Stimulated activated CD4-positive, alpha-beta T cell treated with anti-CD3 and anti-CD28 coated beads, Interleukin-1b, Interleukin-23, amount 100 ng/mL, for 1 hour (primary cell): ENCODE data around the gene GARIN5B.

Experiments used
- DNase-seq, 2 donors: peaks; one replicate each; pipeline ENCODE4 v3.0.0-alpha.2; 2020; ENCODE audit warnings: low read depth in 2 of 2

Gene GARIN5B

DNA sequence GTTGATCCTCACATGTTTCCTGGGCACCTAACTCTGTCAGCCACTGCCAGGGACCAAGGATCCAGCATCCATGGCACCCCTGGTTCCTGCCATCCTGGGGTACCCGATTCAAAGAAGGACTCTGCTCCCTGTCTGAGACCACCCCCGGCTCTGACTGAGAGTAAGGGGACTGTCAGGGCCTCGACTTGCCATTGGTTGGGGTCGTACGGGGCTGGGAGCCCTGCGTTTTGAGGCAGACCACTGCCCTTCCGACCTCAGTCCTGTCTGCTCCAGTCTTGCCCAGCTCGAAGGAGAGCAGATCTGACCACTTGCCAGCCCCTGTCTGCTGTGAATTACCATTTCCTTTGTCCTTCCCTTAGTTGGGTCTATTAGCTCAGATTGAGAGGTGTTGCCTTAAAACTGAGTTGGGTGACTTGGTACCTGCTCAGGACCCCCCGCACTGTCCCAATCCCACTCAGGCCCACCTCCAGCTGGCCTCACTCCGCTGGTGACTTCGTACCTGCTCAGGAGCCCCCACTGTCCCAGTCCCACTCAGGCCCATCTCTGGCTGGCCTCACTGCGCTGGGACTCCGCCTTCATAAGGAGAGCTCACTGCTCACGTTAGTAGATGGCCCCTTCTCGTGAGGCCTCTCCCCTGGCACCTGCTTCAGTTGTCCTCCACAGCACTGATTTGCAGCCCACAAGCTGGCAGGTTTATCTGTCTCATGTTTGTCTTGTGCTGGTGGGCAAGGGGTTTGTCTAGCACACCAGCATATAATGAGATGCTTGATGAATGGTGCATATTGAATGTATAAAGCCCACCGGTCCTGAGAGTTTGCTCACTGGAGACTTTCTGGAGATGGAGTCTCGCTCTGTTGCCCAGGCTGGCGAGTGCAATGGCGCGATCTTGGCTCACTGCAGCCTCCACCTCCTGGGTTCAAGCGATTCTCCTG is 26.6 kb upstream of the GARIN5B start:
- no peak for DNase-seq

DNA sequence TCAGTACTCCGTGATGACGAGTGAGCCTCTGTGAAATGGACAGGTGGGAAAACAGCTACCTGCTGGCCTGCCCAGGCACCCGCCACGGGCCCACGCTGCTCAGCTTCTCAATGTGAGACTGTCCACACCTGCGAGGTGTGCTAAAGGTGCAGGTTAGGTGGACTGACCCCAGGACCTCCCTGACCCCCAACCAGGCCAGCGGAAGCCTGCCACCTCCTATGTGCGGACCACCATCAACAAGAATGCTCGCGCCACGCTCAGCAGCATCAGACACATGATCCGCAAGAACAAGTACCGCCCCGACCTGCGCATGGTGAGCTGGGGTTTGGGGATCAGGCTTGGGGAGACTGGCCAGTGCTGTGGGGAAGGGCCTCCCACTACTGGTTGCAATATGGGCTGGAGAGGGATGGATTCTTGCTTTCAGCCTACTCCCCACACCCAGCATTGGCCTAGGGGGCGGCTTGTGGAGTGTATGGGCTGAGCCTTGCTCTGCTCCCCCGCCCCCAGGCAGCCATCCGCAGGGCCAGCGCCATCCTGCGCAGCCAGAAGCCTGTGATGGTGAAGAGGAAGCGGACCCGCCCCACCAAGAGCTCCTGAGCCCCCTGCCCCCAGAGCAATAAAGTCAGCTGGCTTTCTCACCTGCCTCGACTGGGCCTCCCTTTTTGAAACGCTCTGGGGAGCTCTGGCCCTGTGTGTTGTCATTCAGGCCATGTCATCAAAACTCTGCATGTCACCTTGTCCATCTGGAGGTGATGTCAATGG is 24.9 kb upstream of the GARIN5B start:
- no peak for DNase-seq

DNA sequence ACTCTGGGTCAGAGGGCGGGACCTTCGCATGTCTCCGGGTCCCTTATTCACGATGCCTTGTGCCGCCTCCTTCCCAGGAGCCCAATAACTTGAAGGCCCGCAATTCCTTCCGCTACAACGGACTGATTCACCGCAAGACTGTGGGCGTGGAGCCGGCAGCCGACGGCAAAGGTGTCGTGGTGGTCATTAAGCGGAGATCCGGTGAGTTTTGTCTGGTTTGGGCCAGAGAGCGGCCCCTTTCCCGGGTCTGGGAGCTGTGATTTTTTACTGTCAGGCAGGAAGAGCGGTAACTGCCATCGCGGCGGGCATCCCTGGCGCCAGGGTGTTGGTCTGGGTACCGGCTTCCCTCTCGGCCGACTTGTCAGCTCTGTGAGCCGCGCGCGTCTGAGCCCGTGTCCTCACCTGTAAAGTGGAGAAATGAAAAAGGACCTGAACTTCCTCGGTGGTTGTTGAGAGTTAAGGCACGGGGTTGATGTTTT is 23.5 kb upstream of the GARIN5B start:
- DNase-seq = no peak

DNA sequence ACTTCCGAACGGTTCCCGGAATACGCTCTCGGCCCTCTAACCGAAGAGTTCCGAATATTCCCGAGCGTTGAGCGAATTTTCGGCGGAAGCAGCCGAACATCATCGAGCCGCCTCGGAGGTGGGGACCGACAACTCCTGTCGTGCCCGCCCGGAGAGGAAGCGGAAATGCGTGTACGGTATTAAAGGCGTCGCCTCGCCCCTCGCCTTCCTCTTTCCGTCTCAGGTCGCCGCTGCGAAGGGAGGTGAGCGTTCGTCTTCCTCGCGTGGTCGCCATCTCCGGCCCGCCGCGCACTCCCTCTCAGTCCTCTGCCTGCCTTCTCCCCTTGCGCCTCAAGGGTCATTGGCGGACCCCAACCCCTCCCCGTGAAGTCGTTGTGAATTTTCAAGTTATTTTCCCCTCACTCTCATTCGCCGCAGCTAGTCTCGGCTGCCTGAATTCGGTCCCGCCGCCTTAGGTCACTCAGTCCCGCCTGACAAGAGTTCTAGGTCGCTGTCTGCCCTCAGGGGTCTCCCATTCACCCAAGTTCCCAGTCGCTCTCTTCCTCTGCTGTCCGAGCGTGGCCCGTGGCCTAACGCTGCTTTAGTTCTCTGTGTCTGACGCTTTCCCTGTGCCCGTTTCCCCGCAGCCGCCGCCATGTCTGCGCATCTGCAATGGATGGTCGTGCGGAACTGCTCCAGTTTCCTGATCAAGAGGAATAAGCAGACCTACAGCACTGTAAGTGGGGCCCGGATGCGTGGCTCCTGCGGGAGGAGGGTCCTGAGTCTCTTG is 22.8 kb upstream of the GARIN5B start, which contains the start of gene RPL28:
Gene RPL28, plus strand, starts transcription at position 209 of the 769 bp plus-strand sequence. Its CDS starts 426 bp downstream, at position 635.
- DNase-seq = peak; percentile 94 to 96

DNA sequence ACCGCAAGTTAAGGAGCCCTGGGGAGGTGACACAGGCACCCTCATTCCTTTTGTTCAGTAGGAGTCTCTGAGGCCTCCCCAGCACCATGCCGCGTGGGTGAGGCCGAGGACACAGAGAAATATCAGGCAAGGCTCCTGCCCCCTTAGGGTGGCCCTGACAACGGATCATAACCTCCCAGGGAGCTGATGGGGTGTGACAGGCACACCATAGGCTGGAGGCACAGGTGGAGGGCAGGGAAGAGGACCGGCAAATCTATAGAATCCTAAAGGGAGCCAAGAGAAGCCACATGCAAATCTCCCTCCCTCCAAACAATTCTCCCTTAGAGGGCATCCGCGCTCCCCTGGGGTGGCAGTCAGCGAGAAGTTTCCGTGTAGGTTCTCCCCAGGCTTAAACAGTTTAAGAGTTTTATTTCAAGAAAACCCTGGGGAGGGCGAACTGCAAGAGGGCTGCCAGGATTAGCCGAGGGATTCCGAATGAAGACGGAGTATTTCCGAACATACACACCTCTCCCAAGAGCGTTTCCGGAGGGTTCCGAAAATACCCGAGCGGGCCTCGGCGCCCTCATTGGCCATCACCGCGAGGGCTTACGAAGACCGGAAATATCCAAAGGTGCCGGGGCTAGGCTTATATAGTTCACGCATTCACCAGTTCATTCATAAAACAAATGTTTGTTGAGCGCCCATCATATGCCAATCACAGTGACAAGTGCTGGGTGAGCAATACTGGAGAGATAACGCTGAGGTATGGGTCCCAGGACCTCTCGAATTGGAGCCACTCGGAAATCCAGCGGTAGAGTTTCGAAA is 22.1 kb upstream of the GARIN5B start:
- DNase-seq = peak; percentile 79 to 95

DNA sequence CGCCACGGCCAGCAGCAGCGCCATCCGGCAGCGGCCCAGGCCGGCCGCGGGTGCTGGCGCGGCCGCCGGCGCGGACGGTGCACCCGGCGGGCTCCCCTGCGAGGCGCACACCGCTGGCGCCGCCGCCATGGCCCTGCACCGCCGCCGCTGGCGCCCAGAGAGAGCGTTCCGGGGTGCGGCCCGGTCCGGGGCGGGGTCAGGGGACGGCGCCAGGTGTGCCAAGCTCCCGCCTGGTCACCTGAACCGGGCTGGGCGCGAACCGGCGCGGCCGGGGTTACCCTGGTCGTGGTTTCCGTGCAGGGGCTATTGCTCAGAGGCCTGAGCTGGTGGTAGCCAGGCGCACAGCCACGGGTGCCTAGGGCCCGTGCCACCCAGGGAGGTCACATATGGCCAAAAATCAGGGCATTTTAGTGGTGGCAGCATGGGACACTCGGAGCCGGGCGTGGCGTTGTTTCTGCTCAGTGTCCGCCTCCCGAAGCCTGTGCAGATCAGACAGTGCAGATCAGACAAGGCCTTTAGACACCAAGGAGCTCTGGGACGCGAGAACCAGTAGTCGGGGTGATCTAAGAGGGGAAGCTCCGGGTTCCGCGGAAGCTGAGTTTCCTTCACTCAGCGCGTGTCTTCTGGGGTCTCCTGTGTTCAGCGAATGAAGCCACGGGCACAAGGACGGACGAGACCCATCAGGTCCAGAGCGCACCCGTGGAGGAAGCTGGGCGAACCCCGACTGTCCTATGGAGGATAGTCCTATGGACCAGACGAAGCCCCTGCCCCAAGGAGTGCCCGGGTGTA is 21.3 kb upstream of the GARIN5B start, which contains the start of gene TMEM238:
Gene TMEM238, minus strand, starts transcription at position 162 of the 789 bp plus-strand sequence. Its CDS starts 33 bp downstream, at position 129.
- DNase-seq = no peak

DNA sequence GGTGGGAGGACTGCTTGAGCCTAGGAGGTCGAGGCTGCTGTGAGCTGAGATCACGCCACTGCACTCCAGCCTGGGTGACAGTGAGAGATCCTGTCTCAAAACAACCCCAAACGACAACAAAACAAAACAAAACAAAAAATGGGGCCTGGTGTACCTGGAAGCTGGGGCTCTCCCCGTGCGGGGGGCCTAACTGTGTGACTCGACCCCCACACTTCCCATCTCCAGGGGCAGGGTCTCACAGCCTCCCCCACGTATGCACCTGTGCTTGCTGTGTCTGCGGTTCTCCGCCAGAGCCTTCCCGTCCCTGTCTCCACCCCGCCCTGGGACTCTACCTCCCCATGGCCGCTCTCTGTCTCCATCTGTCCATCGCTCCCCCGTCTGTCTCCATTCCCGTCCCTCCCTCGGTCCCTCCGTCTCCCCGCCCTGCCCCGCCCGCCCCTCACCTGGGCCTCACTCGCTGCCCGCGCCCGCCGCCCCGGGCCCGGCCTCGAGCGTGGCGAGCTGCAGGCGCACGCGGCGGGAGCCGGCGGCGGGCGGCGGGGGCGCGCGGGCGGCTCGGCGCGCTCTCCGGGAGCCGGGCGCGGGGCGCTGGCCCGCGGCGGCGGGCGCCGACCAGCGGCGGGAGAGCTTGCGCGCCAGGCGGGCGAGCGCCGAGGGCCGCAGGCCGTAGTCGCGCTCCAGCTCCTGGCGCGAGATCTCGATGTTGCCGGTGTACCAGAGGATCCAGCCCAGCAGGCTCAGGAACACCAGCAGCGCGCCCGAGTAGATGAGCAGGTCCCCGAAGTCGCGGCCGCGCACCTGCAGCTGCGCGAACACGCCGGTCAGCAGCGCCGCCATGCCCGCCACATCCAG is 20.4 kb upstream of the GARIN5B start:
- DNase-seq = no peak

DNA sequence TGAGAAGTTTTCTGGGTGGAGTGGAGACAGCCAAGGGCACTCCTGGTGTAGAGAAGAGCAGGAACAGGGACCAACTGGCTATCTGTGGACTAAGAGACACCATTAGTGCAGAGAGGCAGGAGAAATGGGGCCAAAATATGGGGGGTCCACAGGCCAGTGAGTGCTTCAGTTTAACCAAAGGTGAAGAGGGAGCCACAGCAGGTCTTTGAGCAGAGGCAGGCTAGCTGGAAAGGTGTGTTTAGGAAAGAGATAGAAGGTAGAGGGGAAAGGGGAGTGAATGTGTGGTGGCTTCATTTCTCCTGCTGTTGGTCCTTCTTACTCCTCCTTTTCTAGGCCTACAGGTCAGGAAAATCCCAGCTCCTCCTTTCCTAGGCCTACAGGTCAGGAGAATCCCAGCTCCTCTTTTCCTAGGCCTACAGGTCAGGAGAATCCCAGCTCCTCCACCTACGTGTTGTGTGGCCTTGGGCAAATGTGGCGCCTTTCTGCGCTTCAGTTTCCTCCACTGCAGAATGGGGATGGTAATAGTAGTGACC is 19.5 kb upstream of the GARIN5B start:
- no peak for DNase-seq

DNA sequence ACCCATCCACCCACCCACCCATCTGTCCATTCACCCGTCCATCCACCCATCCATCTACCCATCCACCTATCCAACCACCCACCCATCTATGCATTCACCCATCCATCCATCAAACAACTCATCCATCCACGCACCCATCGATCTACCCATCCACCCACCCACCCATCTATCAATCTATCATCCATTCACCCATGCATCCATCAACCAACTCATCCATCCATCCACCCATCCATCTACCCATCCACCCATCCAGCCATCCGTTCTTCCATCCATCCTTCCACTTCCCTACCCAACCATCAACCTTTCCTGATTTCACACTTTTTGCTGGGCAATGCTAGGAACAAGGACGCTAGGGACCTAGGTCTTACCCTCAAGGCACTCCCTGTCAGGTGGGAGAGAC is 19.0 kb upstream of the GARIN5B start:
- no peak for DNase-seq

DNA sequence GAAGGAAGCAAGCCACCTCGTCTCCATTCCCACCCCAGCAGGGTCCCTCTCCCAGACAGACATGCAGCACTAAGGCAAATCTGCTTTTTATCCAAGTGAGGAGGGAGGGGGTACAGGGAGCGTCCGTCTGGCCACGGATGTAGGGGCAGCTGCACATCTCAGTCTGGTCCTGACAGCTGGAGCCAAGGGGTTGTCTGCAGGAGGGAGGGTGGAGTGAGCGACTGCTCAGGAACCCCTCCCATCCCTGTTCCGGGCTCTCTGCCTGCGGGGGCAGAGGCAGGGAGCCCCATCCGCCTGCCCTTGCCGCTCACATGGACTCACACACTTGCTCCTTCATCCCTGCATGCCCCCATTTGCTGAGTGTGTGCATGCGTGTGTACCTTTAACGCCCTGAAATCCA is 16.1 kb upstream of the GARIN5B start:
- no peak for DNase-seq

DNA sequence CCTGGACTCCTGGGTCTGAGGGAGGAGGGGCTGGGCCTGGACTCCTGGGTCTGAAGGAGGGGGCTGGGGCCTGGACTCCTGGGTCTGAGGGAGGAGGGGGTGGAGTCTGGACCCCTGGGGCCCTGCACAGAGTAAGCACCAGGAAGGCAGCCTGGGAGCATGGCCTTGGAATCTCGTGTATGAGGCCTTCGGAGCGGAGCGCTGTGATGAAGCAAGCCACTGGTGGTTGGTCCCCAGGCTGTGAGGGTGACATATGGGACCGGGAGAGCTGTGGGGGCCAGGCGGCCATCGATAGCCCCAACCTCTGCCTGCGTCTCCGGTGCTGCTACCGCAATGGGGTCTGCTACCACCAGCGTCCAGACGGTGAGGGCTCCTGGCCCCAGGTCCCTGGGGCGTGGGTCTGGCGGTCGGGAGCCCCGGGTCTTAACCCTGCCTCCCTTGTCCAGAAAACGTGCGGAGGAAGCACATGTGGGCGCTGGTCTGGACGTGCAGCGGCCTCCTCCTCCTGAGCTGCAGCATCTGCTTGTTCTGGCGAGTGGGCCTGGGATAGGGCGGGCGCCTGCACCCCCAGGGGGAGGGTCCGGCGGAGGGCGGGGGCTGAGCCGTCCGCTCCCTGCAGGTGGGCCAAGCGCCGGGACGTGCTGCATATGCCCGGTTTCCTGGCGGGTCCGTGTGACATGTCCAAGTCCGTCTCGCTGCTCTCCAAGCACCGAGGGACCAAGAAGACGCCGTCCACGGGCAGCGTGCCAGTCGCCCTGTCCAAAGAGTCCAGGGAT is 14.5 kb upstream of the GARIN5B start:
- DNase-seq = no peak

DNA sequence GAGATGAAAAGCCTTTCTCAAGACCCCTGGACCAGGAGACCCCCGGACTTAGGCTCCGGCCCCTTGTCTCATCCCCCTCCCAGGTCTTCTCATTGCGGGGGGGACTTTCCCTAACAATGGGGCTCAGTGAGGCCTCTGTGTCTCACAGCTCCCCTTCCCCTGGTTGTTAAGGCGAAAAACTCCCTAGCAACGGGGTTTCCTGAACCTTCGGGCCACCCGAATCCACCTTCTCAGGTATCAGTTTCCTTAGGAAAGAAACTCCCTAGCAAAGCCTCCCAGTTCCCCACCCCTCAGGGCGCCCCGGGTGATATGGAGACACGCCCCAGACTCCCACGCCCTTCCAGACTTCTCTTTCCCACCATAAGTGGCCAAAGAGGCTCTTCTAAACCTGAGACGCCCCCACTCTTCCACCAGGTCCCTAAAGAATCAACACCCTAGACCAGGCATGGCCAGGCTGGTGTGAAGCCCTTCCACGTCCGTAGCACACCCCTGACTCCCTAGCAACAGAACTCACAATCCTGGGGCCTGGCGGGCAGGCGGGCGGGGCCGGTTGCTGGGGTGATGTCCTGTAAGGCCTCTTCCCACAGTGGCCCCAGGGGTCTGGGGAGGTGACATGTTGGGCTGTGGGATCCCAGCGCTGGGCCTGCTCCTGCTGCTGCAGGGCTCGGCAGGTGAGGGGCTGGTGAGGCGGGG is 13.3 kb upstream of the GARIN5B start, which contains the start of gene TMEM190:
Gene TMEM190, plus strand, starts transcription at position 586 of the 693 bp plus-strand sequence. Its CDS starts 28 bp downstream, at position 614.
- DNase-seq = no peak

DNA sequence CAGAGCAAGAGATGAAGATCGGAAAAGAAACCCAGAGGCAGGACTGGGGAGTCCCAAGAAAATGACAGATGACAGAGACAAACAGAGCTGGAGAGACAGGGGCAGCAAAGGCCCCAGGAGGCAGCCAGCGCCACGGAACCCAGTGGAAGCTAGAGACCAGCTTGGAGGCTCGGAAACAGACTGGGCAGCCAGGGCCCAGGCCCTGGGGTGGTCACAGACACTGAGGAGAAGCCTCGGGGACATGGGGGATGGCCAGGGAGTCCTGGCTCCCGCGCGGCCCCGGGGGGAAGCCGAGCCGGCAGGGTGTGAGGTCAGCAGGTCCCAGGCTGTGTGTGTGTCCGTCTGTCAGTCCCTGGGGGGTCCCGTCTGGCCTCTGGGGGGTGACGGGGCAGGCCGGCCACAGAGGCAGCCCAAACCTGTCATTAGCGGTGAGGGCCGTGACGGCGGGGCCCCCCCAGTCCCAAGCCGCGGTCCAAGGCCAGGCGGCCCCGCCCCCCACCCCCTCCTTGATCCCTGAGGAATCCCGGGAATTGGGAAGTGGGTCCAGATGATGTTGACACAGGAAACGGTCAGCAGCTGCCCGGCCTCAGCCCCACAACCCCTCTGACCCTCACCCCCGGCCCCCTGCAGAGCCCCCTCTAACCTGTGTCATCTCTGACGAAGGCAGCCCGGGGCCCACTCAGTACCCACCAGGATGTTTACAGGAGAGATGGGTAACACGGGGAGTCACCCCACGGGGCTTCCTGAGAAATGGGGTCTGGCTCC is 11.1 kb upstream of the GARIN5B start:
- no peak for DNase-seq

DNA sequence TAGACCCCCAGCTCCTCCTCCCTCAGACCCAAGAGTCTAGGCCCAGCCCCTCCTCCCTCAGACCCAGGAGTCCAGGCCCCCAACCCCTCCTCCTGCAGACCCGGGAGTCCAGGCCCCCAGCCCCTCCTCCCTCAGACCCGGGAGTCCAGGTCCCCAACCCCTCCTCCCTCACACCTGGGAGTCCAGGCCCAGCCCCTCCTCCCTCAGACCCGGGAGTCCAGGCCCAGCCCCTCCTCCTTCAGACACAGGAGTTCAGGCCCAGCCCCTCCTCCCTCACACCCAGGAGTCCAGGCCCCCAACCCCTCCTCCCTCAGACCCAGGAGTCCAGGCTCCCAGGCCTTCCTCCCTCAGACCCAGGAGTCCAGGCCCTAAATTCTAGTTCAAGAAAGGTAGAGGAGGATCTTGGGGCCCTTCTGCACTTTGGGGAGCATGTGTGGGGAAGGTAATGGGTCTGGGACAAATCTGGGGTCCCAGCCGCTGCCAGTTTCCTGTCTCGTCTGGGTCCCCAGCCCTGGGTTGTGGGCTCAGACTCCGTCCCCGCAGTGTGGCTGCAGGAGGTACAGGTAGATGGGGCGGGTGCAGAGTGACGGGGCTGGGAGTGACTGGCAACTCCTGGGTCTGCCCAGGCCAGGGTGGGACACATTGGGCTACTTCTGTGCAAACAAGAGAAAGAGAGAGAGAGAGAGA is 10.4 kb upstream of the GARIN5B start:
- no peak for DNase-seq

DNA sequence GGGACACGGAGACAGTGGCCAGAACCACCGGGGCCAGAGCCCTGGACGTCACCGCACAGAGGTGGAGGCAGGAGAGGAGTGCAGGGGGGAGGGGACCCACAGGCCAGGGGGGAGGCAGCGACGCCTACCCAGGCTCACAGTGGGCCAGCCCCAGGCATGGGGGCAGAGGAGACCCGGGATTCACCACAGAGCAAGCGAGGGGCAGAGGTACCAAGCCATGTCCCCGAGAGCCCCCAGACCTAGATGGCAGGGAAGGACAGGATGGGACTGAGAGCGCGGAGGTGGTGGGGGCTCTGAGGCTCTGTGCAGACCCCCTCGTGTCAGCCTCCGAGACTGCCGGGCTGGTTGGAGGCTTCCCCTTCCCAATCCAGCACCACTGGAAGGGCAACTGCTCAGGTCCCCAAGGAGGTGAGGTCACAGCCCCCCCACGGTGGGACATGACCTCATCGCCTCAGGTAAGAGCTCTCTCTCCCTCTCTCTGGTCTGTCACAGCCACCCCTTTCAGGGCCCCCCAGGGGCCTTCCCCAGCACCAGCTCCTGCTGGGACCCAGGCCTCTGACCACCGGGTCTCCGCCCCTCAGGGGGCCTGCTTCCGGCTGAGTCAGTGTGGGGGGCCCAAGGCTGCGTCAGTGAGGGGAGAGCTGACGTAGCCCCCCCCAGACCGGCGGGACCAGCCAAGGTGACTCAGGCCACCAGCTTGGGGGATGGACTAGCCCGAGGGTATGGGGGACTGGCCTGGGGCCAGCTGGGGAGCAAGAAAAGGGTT is 9.4 kb upstream of the GARIN5B start:
- no peak for DNase-seq
